Stomach smooth muscle (tissue), 2 donors: ENCODE results near the gene CARD14.

Experiments used
- H3K27ac ChIP-seq: one replicate; pipeline ENCODE4 v1.7.0; 2013; ENCODE audit warnings: mild to moderate bottlenecking, low read length, inconsistent platforms
- H3K27me3 ChIP-seq, 2 donors: one replicate each; pipeline ENCODE4 v1.7.0; 2013; ENCODE audit warnings: low read length in 2 of 2; ENCODE audit not compliant: insufficient read depth in 2 of 2, control insufficient read depth in 1 of 2
- H3K36me3 ChIP-seq, 2 donors: one replicate each; pipeline ENCODE4 v1.7.0; 2013; ENCODE audit warnings: low read length in 2 of 2; ENCODE audit not compliant: control insufficient read depth in 2 of 2, insufficient read depth in 2 of 2
- H3K4me1 ChIP-seq: one replicate; pipeline ENCODE4 v1.7.0; 2013; ENCODE audit warnings: low read length; ENCODE audit not compliant: control insufficient read depth, insufficient read depth
- H3K4me3 ChIP-seq, 2 donors: one replicate each; pipeline ENCODE4 v1.7.0; 2013; ENCODE audit warnings: low read length in 2 of 2
- H3K9ac ChIP-seq, 2 donors: one replicate each; pipeline ENCODE4 v1.7.0; 2013; ENCODE audit warnings: low read length in 2 of 2, mild to moderate bottlenecking in 1 of 2
- H3K9me3 ChIP-seq, 2 donors: one replicate each; pipeline ENCODE4 v1.7.0; 2013; ENCODE audit warnings: low read length in 2 of 2; ENCODE audit not compliant: control insufficient read depth in 2 of 2
- donor health status: healthy.
- donor health status: Pancreatic carcinoma.

The CARD14 gene

DNA sequence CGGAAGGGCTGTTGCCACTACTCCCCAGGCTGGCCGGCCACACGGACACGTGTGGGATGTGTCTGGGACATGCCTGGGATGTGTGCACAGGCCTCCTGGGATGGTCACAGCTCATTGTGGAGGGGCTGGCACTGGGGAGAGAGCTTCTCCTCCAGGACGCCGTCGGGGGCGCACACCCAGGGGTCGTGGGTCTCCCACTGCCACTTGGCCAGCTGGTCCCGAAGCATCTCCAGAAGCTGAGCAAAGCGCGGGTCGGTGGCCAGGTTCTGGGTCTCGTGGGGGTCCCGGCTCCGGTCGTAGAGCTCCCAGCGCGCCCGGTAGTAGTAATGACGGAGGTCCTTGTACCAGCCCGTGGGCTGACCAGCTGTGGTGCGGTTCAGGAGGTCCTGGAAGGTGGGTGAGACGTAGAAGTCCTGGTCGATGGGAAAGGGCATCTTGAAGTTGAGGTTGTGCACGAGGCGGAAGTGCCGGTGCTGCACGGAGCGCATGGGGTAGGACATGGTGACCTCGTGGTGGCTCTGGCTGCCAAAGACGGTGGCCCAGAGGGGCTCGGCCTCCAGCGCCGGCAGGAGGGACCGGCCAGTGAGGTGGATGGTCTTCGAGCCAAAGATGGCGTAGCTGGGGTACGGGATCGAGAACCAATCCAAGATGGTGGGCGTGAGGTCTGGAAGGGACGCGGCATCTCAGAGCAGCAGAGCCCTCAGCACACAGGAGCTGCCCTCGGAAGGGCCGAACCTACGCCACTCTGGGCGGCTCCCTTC, 40.7 kb downstream of the CARD14 start:
- H3K9ac ChIP-seq: no peak overlapping the region
- peaks cover 6 to 26% of the 10 kb centered on the region in 2 donors for H3K36me3 ChIP-seq
- H3K9me3 ChIP-seq: no peaks in the 10 kb centered on the region
- no peaks in the 10 kb centered on the region for H3K4me1 ChIP-seq
- no peak overlapping the region for H3K27ac ChIP-seq
- H3K4me3 ChIP-seq: no peak overlapping the region
- H3K27me3 ChIP-seq: no peaks in the 10 kb centered on the region

DNA sequence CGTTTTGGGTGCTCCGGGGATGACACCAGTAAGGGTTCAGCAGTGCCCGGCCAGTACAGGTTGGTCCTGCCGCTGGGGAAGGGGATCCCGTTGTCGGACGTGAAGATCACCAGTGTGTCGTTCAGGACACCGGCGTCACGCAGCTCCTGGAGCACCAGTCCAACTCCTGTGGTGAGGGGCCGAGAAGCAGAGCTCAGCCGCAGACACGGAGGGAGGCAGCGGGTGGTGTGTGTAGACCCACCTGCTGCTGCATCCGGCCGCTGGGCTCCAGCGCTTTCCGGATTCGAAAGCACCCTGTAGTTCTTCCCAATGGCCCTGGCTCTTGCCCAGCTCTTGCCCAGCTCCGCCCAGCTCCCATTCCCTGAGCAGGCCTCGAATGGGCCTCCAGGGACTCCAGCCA, 42.3 kb downstream of the CARD14 start:
- Histone ChIP-seq H3K27ac (no peak overlapping the region), H3K9ac (no peak overlapping the region), H3K4me1 (no peaks in the 10 kb centered on the region), H3K9me3 (no peaks in the 10 kb centered on the region), H3K4me3 (no peak overlapping the region), H3K27me3 (no peaks in the 10 kb centered on the region), H3K36me3 (peaks cover 9 to 31% of the 10 kb centered on the region in 2 donors)

DNA sequence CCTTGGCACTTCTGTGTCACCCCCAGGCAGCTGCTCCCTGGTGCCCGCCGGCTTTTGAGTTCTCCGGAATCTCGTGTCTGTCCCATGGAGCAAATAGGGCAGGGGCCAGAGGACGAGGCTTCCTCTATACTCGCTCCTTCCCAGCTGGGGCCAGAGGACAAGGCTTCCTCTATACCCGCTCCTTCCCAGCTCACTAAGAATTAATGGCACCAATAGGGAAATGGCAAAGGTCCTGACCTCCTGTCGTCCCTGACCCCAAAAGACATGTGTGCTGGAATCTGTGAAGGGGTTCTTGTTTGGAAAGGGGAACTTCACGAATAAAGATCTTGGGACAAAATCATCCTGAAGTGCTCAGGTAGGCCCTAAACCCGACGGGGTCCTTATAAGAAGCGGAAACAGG, 42.7 kb downstream of the CARD14 start:
- Histone ChIP-seq H3K4me3 (no peak overlapping the region), H3K36me3 (peaks cover 9 to 35% of the 10 kb centered on the region in 2 donors), H3K4me1 (no peaks in the 10 kb centered on the region), H3K27me3 (no peaks in the 10 kb centered on the region), H3K27ac (no peak overlapping the region), H3K9me3 (no peaks in the 10 kb centered on the region), H3K9ac (no peak overlapping the region)

DNA sequence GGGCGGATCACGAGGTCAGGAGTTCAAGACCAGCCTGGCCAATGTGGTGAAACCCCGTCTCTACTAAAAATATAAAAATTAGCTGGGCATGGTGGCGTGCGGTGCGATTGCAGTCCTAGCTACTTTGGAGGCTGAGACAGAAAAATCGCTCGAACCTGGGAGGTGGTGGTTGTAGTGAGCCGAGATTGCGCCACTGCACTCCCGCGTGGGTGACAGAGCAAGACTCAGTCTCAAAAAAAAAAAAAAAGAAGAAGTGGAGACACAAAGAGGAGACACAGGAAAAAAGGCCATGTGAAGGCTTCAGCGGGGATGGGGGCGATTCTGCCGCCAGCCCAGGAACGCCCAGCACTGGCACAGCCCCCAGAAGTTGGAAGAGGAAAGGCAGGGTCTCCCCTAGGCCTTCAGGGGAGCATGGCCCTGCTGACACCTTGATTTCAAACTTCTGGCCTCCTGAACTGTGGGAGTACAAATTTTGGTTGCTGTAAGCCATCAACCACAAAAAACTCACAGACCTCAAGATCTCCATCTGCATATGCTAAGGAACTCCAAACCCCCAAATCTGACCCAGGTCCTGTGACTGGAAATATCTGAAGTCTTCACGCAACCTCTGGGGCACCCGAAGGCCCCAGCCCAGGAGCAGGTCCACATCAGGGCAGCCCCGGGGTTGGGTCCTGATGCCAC, 43.3 kb downstream of the CARD14 start:
- H3K36me3 ChIP-seq: peaks cover 9 to 39% of the 10 kb centered on the region in 2 donors
- H3K9ac ChIP-seq: no peak overlapping the region
- H3K27ac ChIP-seq: no peak overlapping the region
- no peaks in the 10 kb centered on the region for H3K4me1 ChIP-seq
- no peaks in the 10 kb centered on the region for H3K27me3 ChIP-seq
- no peak overlapping the region for H3K4me3 ChIP-seq
- H3K9me3 ChIP-seq: no peaks in the 10 kb centered on the region

DNA sequence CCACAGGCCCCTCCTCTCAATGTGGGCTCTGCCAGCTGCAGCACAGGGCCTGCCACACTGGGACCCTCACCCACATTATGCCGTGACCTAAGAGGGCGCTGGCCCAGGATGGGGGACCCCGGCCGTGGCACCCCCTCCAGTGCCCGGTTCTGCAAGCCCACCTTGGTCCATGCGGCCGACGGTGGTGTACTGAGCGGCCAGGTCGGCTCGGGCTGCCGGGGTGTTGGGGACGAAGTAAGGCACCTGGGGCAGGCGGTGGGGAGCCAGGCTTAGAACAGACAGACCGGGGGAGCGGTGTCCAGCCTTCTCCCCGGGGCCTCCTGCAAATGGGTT, 43.8 kb downstream of the CARD14 start:
- peaks cover 9 to 39% of the 10 kb centered on the region in 2 donors for H3K36me3 ChIP-seq
- no peak overlapping the region for H3K9ac ChIP-seq
- no peak overlapping the region for H3K4me3 ChIP-seq
- no peaks in the 10 kb centered on the region for H3K27me3 ChIP-seq
- H3K9me3 ChIP-seq: no peaks in the 10 kb centered on the region
- H3K27ac ChIP-seq: no peak overlapping the region
- H3K4me1 ChIP-seq: peaks cover 3% of the 10 kb centered on the region

DNA sequence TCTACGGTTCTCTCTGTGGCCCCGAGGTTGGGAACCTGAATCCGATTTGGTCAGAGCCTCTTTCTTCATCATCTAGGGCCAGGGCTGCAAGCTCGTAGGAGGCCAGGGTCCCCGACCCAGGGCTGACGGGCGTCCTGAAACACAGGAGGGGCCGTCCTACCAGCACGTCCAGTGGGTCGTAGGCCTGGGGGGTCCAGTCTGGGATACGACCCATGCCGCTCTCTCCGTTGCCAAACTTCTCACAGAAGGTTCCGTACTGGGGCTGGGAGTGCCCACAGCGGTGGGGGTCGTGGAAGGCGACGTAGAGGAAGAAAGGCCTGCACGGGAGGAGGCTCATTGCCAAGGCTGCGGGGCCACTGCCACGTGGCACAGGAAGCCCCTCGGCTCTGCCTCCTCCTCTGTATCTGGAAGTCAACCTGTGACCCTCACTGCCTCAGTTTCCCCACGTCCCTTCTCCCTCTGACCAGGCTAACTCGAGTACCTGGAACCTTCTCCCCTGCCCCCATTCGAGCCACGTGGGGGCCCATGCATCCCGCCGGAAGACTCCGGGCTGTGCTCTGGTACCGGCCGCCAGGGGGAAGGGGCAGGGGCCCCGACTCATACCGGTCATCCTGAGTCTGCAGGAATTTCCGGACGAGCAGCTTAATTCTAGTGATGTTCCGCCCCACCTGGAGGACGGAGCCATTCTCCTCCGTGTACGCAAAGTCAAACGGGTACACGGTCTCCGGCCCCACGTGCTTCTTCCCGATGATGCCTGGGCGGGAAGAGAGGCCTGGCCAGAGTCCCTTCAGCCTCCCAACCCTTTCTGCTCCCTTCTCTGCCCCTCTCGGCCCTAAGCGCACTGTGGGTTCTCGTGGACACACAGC, 44.4 kb downstream of the CARD14 start:
- Histone ChIP-seq H3K9me3 (no peaks in the 10 kb centered on the region), H3K4me1 (peaks cover 7% of the 10 kb centered on the region), H3K4me3 (no peak overlapping the region), H3K9ac (no peak overlapping the region), H3K27ac (no peak overlapping the region), H3K27me3 (no peaks in the 10 kb centered on the region), H3K36me3 (peaks cover 9 to 39% of the 10 kb centered on the region in 2 donors)

DNA sequence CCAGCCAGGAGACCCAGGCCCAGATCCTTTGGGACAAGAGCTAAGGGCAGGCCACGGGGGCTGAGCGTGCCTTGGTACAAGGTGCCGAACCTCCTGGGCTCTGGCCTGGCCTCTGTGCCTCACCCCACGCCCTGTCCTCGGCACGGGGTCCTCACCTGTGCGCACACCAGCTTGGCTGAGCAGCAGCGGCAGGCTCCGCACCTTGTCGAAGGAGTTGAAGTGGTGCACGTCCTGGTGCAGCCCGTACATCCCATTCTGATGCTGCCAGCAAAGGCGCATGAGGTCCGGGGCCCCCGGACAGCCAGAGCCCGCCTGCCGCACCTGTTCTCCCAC, 45.0 kb downstream of the CARD14 start:
- Histone ChIP-seq H3K4me3 (no peak overlapping the region), H3K27me3 (no peaks in the 10 kb centered on the region), H3K36me3 (peaks cover 9 to 35% of the 10 kb centered on the region in 2 donors), H3K9me3 (no peaks in the 10 kb centered on the region), H3K9ac (no peak overlapping the region), H3K4me1 (peaks cover 13% of the 10 kb centered on the region), H3K27ac (no peak overlapping the region)

DNA sequence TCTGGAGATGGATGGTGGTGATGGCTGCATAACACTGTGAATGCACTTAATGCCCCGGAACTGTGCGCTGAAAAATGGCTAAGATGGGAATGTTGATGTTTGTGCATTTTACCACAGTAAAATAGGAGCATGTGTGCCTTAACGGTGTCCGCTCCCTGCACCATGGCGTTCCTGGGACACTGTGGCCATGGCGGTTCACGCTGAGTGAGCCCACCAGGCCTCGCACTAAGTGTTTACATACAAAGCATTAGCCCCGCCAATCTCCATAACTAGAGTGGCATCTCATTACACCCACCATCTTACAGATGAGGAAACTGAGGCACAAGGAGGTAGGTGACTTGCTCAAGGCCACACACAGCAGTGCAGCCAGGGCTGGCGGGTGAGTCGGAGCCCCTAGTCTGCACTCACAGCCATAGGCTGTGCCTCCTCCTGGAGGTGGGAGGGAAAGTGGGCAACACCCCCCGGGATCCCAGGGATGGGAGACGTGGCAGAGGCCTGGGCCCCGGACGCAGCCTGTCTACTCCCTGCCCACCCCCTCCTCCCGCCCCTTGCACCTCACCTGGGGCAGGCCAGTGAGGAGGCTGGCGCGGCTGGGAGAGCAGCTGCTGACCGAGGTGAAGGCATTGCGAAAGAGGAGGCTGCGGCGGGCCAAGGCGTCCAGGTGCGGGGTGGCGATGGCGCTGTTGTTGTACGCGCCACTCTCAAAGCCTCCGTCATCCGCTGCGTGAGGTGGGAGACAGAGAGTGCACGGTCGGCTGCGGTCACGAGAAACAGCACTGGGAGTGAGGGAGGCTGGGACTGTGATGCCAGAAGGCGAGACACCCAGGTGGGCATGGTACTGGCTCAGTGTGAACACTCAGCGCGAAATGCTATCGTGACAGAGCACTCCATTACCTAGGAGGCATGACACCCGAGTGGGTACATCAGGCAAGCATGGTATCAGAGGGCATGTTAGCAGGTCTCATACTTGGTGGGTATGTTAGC, 46.9 kb downstream of the CARD14 start:
- H3K4me3 ChIP-seq: no peak overlapping the region
- peaks cover 5 to 21% of the 10 kb centered on the region in 2 donors for H3K36me3 ChIP-seq
- no peaks in the 10 kb centered on the region for H3K27me3 ChIP-seq
- H3K9me3 ChIP-seq: no peaks in the 10 kb centered on the region
- peaks cover 23% of the 10 kb centered on the region for H3K4me1 ChIP-seq
- no peak overlapping the region for H3K9ac ChIP-seq
- H3K27ac ChIP-seq: no peak overlapping the region

DNA sequence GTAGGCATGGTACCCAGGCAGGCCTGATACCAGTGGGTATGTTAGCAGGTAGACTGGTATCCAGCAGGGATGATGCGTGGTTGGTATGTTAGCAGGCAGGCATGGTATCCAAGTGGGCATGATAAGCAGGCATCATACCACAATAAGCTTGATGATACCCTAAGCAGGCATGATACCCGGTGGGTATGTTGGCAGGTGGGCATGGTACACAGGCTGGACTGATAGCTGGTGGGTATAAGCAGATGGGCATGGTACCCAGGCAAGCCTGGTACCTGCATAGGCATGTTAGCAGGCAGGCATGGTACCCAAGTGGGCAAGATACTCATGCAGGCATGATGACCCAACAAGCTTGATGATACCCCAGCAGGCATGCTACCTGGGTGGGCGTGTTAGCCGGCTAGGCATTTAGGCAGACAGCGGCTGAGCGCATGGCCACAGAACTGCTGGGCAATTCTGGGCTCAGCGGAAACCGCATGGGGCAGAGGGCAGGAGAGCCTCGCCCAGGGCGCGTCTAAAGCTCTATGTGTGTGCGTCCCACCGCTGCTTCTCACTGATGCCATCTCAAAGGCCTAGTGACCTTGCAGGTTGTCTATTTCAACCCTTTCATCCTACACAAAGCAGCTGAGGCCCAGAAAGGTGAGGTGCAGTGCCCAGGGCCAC, 48.0 kb downstream of the CARD14 start:
- Histone ChIP-seq H3K9me3 (no peaks in the 10 kb centered on the region), H3K4me1 (peaks cover 27% of the 10 kb centered on the region), H3K27me3 (no peaks in the 10 kb centered on the region), H3K27ac (no peak overlapping the region), H3K36me3 (peaks cover 3 to 16% of the 10 kb centered on the region in 2 donors), H3K4me3 (no peak overlapping the region), H3K9ac (no peak overlapping the region)
